SU-DHL-6 (cell line): Measurements from ENCODE around the gene PLK5.

Source experiments
- H2AFZ ChIP-seq: fragments of 200-600 bp; sonication (generic); 2 replicates; pipeline ENCODE4 v1.6.1; 2014; ENCODE audit warnings: low read depth, mild to moderate bottlenecking, moderate library complexity, mixed read lengths, antibody characterized with exemption, low read length; ENCODE audit not compliant: severe bottlenecking
- H3F3A ChIP-seq: fragments of 200-600 bp; shearing (Covaris generic); 2 replicates; pipeline ENCODE4 v1.6.0; 2016; ENCODE audit warnings: antibody characterized with exemption, mild to moderate bottlenecking; ENCODE audit not compliant: insufficient read depth
- H3K27ac ChIP-seq: fragments of 200-600 bp; sonication (generic); 2 replicates; pipeline ENCODE4 v1.5.1; 2016; ENCODE audit warnings: low read depth, mild to moderate bottlenecking, low read length, moderate library complexity, mixed read lengths
- H3K27me3 ChIP-seq: fragments of 200-600 bp; sonication (generic), shearing (Covaris generic); 2 replicates; pipeline ENCODE4 v1.6.0; 2014; ENCODE audit warnings: mild to moderate bottlenecking, low read length
- H3K36me3 ChIP-seq: fragments of 200-600 bp; sonication (generic); 2 replicates; pipeline ENCODE4 v1.6.1; 2014; ENCODE audit warnings: mild to moderate bottlenecking, low read length, mixed read lengths
- H3K4me2 ChIP-seq: fragments of 300-600, 200-600 bp; shearing (Covaris generic), sonication (generic); 2 replicates; pipeline ENCODE4 v1.6.0; 2014; ENCODE audit warnings: low read length, low read depth, mild to moderate bottlenecking; ENCODE audit not compliant: poor library complexity, severe bottlenecking
- H3K4me3 ChIP-seq: fragments of 200-600 bp; sonication (generic); 2 replicates; pipeline ENCODE4 v1.5.1; 2014; ENCODE audit warnings: antibody characterized with exemption, low read length, mild to moderate bottlenecking, mixed read lengths; ENCODE audit not compliant: insufficient read depth, poor library complexity, severe bottlenecking
- H3K79me2 ChIP-seq: fragments of 200-600 bp; sonication (generic); 2 replicates; pipeline ENCODE4 v1.6.1; 2014; ENCODE audit warnings: mild to moderate bottlenecking, low read length, moderate library complexity; ENCODE audit not compliant: insufficient read depth
- H3K9ac ChIP-seq: fragments of 200-600 bp; sonication (generic); 2 replicates; pipeline ENCODE4 v1.7.0; 2014; ENCODE audit warnings: mild to moderate bottlenecking, low read length
- H3K9me2 ChIP-seq: fragments of 200-600 bp; sonication (generic); replicated peaks from 2 replicates; pipeline ENCODE4 v1.6.1; 2014; ENCODE audit warnings: low read length; ENCODE audit not compliant: insufficient read depth
- H3K9me3 ChIP-seq: fragments of 200-600 bp; sonication (generic); 2 replicates; pipeline ENCODE4 v1.6.1; 2014; ENCODE audit warnings: low read length, mixed read lengths; ENCODE audit not compliant: insufficient read depth
- H4K20me1 ChIP-seq: fragments of 200-600 bp; sonication (generic); 2 replicates; pipeline ENCODE4 v1.6.1; 2014; ENCODE audit warnings: low read depth, mild to moderate bottlenecking, antibody characterized with exemption, low read length, moderate library complexity, mixed read lengths
- CTCF ChIP-seq: fragments of 200-600 bp; sonication (generic); IDR thresholded peaks from one replicate; pipeline ENCODE4 v1.5.1; 2017; ENCODE audit warnings: antibody characterized with exemption, mild to moderate bottlenecking, low read length, moderate library complexity; ENCODE audit not compliant: insufficient read depth, poor library complexity, severe bottlenecking
- EZH2phosphoT487 ChIP-seq: fragments of 200-600 bp; sonication (generic), shearing (Covaris generic); conservative IDR thresholded peaks from 2 replicates; pipeline ENCODE4 v1.6.1; 2018; ENCODE audit warnings: mild to moderate bottlenecking, antibody characterized with exemption, low read length, moderate library complexity, mixed read lengths

Gene PLK5

GRCh38 chr19:1566392-1567115 lies 42.7 kb downstream of the PLK5 start:
- no peaks in the 10 kb centered on the region for H3K36me3 ChIP-seq
- no peak for TF ChIP-seq CTCF
- TF ChIP-seq EZH2phosphoT487, result no peak
- 0 out of 2 replicates have a peak, but pooled peaks cover 4% of the 10 kb centered on the region for H3F3A ChIP-seq
- no peaks in the 10 kb centered on the region for H4K20me1 ChIP-seq
- no peak overlapping the region for H2AFZ ChIP-seq
- H3K27me3 ChIP-seq, result no peaks in the 10 kb centered on the region
- H3K27ac ChIP-seq, result no peak overlapping the region
- no peak overlapping the region for H3K4me3 ChIP-seq
- 0 out of 2 replicates have a peak, but pooled peaks cover 3% of the 10 kb centered on the region for H3K9me3 ChIP-seq
- no peaks in the 10 kb centered on the region for H3K9me2 ChIP-seq
- no peak overlapping the region for H3K9ac ChIP-seq
- H3K79me2 ChIP-seq, result no peaks in the 10 kb centered on the region
- peak overlapping the region; percentile 30 for H3K4me2 ChIP-seq

- no peaks in the 10 kb centered on the region for H4K20me1 ChIP-seq
- H3K27ac ChIP-seq, result no peak overlapping the region
- H2AFZ ChIP-seq, result no peak overlapping the region
- H3K9me2 ChIP-seq, result no peaks in the 10 kb centered on the region
- H3K36me3 ChIP-seq, result no peaks in the 10 kb centered on the region
- no peak overlapping the region for H3K9ac ChIP-seq
- peak overlapping the region; percentile 30 for H3K4me2 ChIP-seq
- no peaks in the 10 kb centered on the region for H3K27me3 ChIP-seq
- H3K4me3 ChIP-seq, result peak overlapping the region; percentile 10
- no peaks in the 10 kb centered on the region for H3K79me2 ChIP-seq
- TF ChIP-seq CTCF (no peak), EZH2phosphoT487 (no peak)
- H3F3A ChIP-seq, result 0 out of 2 replicates have a peak, but pooled peaks cover 4% of the 10 kb centered on the region
- 0 out of 2 replicates have a peak, but pooled peaks cover 3% of the 10 kb centered on the region for H3K9me3 ChIP-seq
Measured at GRCh38 chr19:1567116-1567847, 43.4 kb downstream of the PLK5 start.

- Histone ChIP-seq H2AFZ (no peak overlapping the region), H3K27me3 (no peaks in the 10 kb centered on the region), H3F3A (0 out of 2 replicates have a peak, but pooled peaks cover 4% of the 10 kb centered on the region), H4K20me1 (no peaks in the 10 kb centered on the region), H3K9me3 (0 out of 2 replicates have a peak, but pooled peaks cover 3% of the 10 kb centered on the region), H3K36me3 (no peaks in the 10 kb centered on the region), H3K4me2 (no peak overlapping the region), H3K9me2 (no peaks in the 10 kb centered on the region), H3K9ac (no peak overlapping the region), H3K79me2 (no peaks in the 10 kb centered on the region), H3K4me3 (no peak overlapping the region), H3K27ac (no peak overlapping the region)
- no peak for TF ChIP-seq EZH2phosphoT487
Measured at GRCh38 chr19:1567848-1568227, 44.0 kb downstream of the PLK5 start.
